Hypothalamus (tissue), 51 donors: ENCODE data around the gene NTN5.
"Not testable (repeated sequence)": the region's sequence is repeated elsewhere in the genome, so short reads cannot be mapped to it uniquely, and the experiment has no call there.

ENCODE experiments used
- DNase-seq, 51 donors: peaks; one replicate each; lab custom pipeline; 2025; lab: John Stamatoyannopoulos, UW

The NTN5 gene

DNA sequence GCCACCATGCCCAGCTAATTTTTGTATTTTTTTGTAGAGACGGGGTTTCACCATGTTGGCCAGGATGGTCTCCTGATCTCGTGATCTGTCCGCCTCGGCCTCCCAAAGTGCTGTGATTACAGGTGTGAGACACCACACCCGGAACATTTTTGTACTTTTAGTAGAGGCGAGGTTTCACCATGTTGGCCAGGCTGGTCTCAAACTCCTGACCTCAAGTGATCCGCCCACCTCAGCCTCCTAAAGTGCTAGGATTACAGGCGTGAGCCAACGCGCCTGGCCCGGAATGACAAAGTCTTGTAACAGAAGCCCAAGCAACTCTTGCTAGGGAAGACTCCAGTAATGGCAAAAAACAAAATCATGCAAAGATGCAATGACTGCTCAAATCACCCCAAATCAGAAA lies 40.5 kb downstream of the NTN5 start:
- not testable (repeated sequence) for DNase-seq

DNA sequence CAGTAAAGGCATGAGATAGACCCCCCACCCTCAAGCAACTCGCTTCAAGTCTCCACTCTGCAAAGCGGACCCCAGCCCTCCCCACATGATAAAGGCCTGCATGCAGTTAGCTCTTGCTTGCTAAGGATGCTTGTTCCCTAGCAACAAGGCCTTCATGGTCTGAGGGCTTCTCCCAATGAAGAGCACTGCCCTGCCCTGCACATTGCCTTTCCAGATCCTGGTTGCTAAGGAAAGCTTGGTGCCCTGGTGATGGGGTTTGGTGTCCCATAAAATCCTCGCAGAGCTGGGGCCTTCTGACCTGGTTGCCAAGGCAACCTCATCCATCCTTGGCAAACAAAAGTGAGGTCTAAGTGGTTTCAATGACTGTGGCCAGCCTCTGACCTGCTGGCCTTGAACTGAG lies 41.6 kb downstream of the NTN5 start:
- peak in 4 of 51 donors; percentile 20 to 37 (median 30) for DNase-seq

DNA sequence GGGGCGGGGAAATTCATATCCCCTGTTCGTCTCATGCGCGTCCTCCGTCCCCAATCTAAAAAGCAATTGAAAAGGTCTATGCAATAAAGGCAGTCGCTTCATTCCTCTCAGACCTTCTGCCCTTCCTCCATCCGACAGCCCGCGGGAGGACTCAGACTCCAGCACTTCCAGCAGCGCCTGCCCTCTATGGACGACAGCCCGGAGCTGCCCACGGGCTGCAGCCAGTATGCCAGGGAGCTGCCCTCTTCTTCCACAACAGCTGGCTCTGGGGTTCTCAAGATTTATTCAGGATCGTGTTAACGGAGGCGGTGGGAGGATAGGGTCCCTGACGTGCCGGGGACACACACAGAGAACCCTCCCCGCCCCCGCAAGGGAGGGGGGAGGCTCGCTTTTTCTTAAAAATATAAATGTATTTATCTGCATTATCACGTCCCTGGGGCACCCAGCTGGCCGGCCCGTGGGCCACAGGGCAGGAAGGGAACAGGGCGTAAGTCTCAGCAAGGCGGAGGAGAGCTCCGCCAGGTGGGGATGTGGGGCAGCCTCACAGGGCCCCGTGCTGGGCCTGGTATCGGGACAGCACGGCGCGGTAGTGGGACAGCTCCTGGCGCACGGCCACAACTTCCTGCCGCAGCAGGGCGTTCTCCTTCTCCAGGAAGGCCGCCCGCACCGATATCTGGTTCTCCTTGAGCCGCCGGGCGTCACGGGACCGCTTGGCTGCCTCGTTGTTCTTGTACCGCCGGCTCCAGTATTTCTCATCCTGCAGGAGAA lies 42.3 kb downstream of the NTN5 start:
- DNase-seq, result peak in 19 of 51 donors; percentile 15 to 65 (median 39)

DNA sequence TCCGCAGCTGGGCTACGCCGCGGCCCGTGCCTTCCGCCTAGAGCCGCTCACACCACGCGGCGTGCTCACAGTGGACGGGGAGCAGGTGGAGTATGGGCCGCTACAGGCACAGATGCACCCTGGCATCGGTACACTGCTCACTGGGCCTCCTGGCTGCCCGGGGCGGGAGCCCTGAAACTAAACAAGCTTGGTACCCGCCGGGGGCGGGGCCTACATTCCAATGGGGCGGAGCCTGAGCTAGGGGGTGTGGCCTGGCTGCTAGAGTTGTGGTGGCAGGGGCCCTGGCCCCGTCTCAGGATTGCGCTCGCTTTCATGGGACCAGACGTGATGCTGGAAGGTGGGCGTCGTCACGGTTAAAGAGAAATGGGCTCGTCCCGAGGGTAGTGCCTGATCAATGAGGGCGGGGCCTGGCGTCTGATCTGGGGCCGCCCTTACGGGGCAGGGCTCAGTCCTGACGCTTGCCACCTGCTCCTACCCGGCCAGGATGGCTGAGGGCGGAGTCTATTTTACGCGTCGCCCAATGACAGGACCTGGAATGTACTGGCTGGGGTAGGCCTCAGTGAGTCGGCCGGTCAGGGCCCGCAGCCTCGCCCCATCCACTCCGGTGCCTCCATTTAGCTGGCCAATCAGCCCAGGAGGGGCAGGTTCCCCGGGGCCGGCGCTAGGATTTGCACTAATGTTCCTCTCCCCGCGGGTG lies 43.1 kb downstream of the NTN5 start:
- peak in 26 of 51 donors; percentile 22 to 69 (median 56) for DNase-seq

DNA sequence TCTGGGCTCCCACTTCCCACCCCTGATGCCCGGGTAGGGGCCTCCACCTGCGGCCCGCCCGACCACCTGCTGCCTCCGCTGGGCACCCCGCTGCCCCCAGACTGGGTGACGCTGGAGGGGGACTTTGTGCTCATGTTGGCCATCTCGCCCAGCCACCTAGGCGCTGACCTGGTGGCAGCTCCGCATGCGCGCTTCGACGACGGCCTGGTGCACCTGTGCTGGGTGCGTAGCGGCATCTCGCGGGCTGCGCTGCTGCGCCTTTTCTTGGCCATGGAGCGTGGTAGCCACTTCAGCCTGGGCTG lies 43.6 kb downstream of the NTN5 start:
- DNase-seq, result no peak

DNA sequence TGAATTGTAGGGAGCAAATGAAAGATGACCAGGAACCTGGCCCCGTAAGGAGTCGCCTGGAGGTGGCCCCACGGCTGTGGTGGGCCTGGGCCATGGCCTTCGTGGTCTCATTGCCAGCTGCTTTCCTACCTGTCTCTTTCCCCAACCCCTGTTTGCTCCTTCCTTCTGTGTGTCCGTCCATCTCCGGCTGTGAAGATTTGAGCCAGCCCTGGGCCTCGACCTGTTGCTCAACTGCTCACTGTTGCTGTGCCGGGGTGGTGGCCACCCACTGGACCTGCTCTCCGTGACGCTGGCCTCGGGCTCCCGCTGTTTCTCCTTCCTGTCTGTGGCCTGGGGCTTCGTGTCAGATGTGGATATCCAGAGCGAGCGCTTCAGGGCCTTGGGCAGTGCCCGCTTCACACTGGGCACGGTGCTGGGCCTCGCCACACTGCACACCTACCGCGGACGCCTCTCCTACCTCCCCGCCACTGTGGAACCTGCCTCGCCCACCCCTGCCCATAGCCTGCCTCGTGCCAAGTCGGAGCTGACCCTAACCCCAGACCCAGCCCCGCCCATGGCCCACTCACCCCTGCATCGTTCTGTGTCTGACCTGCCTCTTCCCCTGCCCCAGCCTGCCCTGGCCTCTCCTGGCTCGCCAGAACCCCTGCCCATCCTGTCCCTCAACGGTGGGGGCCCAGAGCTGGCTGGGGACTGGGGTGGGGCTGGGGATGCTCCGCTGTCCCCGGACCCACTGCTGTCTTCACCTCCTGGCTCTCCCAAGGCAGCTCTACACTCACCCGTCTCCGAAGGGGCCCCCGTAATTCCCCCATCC lies 44.1 kb downstream of the NTN5 start:
- DNase-seq, result peak in 1 of 51 donors; percentile 14

DNA sequence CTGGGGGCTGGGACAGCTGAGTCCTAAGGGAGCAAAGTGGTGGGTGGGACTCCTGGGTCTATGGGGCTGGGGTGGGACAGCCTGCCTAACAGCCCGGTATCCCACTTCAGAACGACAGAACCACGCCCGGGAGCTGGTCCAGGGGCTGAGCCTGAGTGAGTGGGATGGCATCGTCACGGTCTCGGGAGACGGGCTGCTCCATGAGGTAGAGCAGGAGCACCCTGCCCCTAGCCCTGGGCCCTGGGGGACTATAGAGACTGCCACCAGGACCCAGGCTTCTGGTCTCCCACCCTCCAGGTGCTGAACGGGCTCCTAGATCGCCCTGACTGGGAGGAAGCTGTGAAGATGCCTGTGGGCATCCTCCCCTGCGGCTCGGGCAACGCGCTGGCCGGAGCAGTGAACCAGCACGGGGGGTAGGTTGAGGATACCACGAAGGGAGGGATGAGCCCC lies 44.9 kb downstream of the NTN5 start:
- no peak for DNase-seq

DNA sequence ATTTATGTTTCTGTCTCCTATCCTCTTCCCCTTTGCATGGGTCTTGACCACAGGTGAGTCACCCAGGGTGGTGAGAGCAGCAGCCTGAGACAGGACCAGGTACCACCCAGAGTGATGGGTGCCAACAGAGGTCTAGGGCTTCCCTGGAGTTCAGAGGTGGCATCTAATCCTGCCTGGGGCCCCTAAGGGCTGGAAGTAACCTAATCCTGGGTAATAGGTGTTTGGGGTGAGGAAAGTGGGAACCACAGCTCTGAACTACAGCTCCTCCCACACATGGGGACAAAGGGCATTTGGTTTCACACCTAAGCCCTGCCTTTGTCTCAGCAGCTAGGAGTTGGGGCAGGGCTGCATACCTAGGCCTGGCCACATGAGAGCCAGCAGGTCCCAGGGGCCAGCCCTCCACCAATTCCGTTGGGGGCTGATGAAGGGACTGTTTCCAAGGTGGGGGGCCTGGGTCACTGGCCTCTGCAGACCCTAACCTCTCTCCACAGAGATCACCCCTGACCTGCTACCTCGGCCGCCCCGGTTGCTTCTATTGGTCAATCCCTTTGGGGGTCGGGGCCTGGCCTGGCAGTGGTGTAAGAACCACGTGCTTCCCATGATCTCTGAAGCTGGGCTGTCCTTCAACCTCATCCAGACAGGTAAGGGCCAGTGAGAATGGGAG lies 45.5 kb downstream of the NTN5 start:
- DNase-seq, result no peak

DNA sequence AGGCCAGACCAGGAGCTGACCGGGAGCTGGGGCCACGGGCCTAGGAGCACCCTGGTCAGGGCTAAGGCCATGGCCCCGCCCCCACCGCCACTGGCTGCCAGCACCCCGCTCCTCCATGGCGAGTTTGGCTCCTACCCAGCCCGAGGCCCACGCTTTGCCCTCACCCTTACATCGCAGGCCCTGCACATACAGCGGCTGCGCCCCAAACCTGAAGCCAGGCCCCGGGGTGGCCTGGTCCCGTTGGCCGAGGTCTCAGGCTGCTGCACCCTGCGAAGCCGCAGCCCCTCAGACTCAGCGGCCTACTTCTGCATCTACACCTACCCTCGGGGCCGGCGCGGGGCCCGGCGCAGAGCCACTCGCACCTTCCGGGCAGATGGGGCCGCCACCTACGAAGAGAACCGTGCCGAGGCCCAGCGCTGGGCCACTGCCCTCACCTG lies 46.9 kb downstream of the NTN5 start:
- no peak for DNase-seq

DNA sequence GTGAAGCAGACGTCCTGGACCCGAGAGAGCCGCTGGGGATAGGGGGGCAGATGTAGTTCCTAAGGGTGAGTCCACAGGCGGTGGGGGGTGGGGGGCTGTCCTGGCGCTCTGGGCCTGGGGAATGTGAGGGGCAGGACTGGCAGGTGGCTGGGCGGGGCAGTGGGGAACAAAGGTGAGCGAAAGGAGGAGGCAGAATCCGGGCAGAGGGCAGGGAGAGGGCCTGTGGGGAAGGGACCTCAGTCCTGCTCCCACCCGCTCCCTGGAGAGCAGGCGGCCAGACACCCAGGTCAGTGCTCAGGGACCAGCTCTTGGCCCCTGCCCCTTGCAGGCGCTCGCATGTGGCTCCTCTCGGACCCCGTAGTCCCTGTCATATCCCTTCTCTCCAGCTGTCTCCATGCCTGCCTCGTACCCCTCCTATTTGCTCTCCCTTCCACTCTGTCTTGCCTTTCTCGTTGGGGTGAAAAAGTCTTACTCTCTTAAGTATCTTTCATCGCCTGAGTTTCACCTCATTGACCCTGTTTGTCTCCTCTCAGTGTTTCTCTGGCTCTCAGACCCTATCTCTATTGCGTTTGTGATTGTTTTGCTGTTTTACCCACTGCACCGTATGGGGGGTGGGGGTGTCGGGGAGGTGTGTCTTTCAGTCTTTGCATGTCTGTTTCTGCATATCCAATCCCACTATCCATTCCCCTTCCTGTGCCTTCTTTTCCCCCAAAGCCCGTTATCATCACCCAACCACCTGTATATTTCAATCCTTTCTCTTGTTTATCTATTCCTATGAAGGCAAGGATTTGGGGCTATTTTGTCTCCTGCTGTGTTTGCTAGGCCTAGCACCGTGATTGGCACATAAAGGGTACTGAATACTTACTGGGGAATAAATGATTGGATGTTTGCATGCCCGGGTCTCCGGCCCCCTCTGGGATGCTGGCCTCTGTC lies 47.8 kb downstream of the NTN5 start:
- peak in 1 of 51 donors; percentile 43 for DNase-seq

DNA sequence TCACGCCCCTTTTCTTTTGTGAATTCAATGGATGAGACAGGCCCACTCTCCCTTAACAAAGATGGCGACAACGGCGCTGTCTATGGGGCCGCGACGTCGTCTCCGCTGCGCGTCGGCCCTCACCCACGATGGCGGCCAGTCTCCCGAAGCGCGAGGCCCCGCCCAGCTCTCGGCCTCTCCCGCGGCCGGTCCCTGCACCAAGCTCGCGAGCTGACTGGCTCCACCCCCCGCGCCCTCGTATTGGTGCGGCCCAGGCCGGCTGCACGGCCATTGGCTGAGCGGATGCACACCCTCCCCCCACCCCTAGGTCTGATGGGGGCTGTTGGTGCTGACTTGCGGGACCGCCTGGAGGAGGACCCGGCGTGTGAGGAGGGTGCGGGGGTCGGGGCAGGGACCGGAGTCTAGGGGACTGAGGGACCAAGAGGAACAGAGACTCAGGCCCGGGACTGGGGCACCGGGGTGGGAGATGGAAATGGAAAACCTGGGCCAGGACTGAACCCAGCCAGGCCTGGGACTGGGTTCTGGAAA lies 48.7 kb downstream of the NTN5 start:
- peak; percentile 64 to 99 (median 97) for DNase-seq

DNA sequence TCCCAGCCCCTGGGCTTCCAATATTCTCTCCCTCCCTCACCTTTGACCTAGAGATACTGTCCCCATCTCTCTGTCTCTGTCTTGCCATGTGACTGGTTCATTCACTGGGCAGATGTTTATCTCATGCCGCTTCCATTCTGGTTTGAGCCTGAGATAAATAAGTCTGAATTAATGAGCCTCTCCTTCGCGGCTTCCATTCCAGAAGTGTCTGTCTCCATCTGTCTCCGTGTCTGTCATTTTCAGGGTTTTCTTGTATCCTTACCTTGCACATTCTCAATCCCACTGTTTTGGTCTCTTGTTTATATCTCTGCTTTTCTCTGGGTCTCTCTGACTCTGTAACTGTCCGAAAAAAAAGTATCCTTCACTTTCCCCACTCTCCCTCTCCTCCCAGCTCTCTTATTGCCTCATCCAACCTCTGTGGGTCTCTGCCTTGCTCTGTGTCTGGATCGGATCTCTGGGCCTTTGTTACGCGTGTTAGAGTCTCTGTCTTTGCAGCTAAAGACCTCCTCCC lies 49.2 kb downstream of the NTN5 start:
- DNase-seq, result peak in 1 of 51 donors; percentile 42

DNA sequence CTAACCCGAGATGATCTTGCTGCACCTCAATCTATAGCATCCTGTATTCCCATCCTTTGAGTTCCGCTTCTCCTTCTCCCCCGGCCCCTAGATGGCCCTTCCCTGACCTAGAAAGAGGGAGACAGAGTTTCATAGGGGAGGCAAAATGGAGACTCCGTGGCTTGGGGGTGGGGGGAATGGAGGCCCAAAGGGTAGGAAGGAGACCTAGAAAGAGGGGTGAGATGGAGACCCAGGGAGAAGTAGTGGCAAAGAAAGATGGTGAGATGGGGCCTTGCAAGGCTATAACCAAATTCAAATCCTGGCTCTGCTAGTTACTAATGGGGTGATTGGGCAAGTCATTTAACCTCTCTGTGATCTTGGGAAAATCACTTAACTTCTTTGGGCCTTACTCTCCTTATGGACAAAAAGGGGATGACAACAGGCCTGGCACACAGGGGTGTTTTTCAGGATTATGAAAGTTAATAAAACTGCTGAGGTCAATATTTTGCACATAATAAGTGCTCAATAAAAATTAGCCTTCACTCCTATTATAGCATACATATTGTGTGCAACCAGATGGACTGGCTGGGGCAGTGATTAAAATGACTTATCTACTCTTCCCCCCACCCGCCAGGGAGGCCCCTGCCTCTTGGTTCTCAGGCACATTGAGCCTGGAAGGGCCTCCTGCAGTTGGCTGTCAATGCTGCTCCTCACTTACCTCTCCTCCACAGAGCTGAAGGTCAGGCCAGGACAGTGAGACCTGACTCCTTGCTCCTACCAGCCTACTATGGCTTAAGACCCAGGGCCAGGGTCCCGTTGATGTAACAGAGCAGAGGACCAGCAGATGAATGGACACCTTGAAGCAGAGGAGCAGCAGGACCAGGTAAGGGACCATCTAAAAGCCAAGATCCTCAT lies 52.9 kb downstream of the NTN5 start:
- no peak for DNase-seq

DNA sequence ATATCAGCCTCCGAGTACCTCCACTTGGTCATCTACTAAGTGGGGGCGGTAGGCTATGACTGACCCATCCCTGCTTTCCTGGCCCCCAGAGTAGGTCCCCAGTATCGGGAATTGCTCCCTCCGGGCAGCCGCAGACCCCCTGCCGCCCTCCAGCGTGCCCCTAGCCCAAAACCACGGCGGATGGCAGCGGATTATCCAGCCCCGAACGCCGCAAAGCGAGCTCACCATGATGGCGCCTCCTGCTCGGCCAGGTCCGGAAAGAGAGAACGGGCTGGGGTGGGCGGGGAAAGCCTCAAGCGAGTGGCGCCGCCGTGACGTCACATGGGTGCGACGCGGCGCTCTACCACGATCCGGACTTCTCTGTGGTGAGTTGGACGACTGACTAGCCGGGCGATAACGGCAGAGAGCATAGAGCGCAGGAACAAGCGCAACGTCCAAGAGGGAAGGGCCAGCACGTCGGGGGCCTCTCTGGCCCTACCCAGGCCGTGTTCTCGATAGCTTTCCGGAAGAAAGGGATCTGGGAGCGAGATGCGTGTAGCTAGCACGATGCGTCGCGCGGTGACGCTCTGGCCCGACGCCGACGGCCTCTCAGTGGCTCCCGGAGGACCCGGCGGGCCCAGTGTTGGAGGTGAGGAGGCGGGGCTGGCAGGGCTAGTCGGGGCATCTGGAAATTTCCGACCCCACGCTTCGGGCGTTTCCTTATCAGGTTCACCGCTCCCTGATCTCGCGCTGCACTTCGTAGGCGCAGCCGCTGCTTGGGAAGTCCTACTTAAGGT lies 53.7 kb downstream of the NTN5 start, which contains the start of the genes RPL18 and SPHK2:
RPL18 (minus strand) TSS at position 263 of the 776 bp plus-strand sequence; CDS start at position 228, 35 bp downstream.
SPHK2 (plus strand) TSS at position 591 of the 776 bp plus-strand sequence. CDS start 1,009 bp downstream, outside the sequence.
- peak; percentile 85 to 100 (median 98) for DNase-seq

DNA sequence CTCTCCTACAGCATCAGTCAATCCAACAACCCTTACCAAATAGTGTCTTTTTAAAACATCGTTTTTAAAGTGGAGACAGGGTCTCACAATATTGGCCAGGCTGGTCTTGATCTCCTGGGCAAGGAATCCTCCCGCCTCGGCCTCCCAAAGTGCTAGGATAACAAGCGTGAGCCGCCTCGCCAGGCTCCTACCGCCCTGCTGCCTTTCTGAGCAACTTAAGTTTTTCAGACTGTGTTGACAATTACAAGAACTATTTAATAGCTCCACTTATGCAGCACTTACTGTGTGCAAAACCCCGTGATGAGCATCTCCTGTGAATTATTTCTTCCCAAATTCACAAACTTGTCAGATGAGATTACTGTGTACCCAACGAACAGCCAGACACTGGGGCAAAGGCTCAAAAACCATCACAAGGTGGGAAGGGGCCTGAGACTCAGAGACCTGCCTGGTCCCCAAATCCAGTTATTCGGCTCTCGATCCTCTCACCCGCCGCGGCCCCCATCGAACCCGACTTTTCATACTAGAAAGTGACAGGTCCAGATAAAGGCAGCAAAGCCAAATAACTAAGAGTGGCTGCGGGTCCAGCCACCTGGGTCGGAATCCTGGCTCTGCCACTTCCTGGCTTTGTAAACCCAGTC lies 54.4 kb downstream of the NTN5 start:
- DNase-seq, result peak in 2 of 51 donors; percentile 50 to 60
